HG02943 (cell line): ENCODE data around the gene DDX31.

Source experiments
- ATAC-seq: cut with Tn5 transposase; IDR thresholded peaks from one replicate; pipeline ENCODE4 v1.9.1; 2021; ENCODE audit warnings: mild to moderate bottlenecking, low read depth, moderate library complexity; ENCODE audit not compliant: unreplicated experiment

The DDX31 gene

DNA sequence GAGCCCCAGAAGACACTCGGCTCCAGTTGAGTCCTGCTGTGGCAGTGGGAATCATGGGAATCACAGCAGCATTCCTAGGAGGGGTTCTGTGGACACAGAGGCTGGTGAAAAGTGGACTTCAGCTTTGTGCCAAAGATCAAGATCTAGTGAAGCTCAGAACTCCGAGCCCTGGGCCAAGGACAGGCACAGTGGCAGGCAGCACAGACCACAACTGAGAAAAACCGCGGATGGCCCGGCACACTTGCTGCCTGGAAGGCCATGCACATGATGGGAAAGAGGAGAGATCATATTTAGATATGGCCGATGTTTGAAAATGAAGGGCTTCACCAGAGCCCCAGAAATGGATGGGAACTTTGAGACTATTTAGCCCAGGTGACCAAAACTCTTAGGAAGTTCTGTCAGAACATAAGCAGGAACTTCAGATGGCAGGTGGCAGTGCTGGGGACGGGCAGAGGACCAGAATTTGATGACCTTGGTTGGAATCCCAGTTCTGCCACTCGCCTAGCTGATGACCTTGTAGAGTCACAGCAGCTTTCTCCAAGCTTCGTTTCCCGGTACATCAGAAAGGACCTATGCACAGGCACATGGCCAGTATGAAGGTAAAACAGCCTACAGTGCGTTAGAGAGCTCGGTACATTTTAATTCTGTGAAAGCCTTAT lies 69.3 kb downstream of the DDX31 start:
- ATAC-seq = no peak

DNA sequence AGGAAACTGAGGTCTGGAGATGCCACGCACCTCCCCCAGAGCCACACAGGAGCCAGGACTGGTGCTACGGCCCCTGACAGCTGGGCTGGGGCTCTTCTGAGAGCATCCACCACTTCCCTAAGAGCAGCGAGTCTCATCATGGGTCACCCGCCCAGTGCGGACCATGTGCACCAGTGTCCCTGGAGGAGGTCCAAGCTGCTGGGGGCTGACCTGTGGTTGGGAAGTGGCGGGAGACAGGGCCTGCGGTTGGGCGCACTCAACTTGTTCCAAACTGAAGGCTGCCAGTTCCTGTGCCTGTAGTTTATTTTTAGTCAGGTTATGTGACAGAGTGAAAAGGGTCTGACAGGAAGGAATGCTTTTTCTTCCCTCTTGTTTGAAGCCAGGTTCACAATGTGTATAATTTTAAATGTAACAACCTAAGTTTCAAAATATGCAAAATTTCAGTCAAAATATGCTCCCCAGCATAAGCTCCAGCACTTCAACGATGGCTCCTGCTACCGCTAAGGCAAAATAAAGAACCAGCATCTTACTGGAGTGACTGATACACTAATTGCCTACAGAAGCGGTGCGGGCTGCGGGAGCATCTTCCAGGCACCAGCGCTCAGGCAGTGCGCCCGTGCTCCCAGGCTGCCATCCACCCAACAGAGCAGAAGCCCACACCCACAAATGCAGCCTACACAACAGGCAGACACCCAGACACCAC lies 72.6 kb downstream of the DDX31 start:
- no peak for ATAC-seq

DNA sequence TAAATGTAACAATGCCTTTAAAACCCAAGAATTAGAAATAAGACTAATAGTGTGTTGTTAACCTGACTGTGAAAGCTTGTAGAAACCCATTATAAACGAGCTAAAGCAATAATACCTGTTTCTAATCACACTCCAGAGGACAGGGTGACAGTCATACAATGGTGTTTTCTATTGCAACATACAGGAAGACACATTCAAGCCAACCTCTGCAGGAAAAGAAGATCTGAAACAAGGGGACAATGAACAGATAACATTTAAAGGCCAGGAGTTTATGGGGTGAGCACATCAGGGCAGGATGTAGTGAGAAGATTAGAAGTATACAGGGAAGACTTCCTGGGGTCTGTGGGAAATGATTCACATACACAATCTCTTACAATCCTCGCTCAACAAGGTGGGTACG lies 73.6 kb downstream of the DDX31 start:
- no peak for ATAC-seq

DNA sequence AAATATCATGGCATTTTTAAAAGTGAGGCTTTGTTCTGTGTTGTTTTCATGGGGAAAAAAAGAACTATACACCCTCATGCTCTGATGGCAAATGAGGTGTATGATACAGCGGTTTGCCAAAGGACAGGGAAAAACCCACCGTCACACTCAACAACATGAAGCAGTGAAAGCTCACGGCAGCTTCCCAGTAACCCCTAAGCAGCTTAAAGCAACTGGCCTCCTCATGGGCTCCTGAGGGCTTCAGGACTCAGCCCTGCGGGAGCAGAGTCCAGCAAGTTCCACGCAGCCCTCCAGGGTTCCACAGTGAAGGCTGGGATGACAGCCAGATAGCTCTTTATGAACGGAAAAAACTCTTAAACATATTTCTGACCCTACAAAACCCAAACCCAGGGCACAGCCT lies 74.5 kb downstream of the DDX31 start:
- no peak for ATAC-seq

DNA sequence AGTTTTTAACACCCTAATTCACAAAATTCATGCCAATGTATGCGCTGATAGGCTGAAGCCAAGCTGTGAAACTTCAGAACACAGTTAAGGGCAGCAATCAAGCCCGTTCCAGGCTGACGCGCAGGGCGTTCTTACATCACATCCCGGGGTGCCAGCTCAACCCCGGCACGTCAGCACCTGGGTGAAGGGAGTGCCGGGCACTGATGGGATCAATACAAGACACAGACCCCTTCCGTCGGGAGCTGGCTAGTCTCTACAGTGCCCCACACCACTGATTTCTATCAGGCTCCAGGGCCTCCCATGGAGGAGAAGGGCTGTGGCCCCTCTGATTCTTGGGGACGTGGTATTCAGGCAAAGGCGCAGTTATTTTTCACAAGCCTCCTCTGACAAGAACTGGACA lies 75.4 kb downstream of the DDX31 start:
- ATAC-seq = no peak

DNA sequence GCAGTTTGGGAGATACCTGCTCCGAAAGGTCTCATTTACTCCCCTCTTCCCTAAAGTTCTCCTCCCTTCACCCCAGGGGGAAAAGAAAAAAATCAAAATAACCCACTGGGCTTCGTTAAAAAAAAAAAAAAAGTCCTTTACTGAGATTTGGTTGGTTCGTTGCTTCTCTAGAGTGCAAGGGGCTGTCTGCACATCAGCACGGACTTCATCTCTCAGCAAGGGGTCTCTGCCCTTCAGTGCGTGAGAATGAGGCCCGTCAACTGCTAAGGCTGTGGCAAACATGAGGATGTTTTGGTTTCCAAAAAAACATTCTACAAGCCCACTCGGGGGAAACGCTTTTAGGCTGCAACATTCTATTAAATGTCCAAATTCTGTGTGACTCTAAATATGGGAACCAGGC lies 77.3 kb downstream of the DDX31 start:
- no peak for ATAC-seq

DNA sequence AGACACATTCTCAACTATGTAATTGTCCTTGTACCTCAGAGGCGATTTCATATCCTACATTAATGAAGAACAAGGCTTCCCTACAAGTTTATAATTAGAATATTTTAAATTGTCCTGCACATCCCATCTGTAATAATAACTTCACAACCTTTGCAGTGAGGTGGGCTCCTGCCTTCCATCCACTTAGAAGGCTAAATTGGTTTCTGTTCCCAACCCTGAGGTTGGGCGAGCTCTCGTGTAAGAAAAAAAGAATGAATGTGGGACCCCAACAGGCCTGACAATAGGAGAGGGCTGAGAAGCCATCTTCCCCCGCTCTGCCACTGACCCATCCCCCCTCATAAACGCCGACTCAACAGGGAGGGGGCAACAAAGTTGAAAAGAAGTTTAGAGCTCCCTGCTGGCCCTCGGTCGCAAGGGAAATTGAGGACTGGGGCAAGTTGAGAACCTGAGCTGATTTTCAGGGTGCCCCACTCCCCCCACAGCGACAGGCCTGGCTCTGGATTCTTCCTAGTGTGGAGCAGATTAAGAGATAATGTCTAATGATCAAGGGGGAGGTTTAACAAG lies 78.0 kb downstream of the DDX31 start:
- ATAC-seq = no peak

DNA sequence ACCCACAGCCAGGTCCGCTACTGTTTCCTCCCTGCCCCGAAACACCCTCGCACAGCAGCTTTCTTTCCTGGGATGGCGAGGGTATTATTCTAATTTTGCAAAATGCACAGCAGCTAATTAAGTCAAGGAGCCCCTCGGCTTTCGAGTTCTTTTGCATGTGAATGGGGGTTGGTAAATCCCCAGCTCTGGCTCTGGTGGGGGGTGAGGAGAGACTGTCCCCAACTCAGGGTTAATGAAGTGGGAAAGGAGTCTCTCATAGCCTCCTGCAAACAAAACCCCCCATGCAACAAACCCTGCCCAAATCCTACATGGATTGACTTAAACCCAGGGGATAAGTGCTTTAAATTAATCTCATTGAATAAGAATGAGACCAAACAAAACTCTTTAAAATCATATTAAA lies 78.5 kb downstream of the DDX31 start:
- no peak for ATAC-seq

DNA sequence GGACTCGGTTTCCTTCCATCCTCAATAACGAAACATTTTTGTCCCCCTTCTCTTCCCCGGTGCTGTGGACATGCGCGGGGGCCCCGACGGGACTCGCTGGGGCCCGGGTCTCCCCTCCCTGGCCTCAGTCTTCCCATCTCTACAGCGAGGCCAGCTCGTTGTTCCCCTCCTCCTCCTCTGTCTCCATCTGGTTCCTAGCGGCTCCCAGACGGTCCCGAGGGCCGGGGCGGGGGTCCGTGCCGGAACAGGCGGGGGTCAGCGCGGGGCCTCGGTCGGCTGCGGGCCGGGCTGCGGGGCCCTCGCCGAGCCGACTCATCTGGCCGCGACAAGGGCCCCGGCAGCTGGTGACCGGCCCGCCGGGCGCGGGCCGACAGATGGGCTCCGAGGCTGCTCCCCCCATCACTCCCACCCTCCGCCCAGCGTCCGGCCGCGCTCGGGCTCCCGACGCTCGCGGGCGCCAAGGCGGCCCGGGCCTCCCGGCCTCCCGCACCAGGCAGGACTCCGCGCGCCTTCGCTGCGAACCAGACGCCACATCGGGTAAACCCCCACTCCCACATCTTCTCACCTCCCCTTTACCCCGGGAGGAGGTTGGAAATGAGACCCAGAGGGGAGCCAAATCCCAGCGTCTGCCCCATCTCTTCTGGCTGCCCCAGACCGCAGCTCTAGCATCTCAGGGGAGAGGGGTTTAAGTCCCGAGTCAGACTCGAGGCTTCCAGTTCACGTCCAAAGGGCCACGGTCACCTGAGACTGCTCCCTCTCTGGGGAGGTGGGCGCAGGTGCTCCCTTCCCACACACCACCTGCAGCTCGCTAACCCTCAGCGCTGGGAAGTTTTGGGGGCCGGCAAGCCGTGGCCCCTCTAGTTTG lies 79.2 kb downstream of the DDX31 start:
- ATAC-seq = no peak

DNA sequence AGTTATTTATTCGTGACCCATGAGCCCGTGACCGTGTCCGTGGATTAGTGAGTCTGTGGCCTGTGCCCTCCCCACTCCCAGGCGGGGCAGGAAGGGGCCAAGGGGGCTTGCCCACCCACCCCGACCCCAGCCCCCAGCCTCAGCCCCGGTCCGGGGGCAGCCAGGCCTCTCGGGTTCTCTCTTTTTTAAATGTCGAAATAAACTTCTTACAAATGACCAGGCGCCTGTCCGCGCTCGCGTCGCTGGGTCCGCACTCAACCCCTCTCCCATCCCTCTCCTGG lies 79.8 kb downstream of the DDX31 start:
- ATAC-seq = no peak

DNA sequence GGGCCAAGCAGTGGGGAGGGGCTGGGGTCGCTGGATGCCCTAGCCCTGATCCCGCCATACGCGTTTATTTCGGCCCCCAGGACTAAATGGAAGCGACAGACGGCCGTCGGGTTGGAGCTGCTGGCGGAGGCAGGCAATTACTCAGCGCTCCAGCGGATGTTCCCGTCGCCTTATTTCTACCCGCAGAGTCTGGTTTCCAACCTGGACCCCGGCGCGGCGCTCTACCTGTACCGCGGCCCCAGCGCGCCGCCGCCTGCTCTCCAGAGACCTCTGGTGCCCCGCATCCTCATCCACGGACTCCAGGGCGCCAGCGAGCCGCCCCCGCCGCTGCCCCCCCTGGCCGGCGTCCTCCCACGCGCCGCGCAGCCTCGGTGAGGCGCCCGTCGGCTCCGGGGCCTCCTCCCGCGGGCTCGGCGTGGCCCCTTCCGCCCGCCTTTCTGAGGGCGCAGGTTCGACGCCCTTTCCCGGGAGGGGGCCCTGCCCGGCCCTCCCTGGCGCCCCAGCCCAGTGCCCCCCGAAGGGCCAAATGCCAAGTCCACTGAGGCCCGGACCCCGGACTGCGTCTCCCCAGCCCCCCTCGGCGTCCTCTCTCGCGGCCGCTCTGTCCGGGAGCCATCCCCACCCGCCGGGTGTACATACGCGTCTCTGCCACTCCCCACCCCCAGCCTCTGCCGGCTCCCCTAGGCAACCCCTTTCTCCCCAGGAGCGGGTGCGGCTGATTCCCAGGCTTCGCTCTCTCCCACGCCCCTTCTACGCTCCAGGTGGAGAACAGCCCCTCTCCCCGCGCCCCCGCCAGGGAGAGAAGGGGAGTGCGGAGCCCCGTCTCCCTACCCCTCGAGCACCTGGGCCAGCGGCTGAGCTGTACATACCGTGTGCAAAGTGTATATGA lies 80.4 kb downstream of the DDX31 start:
- ATAC-seq = no peak

DNA sequence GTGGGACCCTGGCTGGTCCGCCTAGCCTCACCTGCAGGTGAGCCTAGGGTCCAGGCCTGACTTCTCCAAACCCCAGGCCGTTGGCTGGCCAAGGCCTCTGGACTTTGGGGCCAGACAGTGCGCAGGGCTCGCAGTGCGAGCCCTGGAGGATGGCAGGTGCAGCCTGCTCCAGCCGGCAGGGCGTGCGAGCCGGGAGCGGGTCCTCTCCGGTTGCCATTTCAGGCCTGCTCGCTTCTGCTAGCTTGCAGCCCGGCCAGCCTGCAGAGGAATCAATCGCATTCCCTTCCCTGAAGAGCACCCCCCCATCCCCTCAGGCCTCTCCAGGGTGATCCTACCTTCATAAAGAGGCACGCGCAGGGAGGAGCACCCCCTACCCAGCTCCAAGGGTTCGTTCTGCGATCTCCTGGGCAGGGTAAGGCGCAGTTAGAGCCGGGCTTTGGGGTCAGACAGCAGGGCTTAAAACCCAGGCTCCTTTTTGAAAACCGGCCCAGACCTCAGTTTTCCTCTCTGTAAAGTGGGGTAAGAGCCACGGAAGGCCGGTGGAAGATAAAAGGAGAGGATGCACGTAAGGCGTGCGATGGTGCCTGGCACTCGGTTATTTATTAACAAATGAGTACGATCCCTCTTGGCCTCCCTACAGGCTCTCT lies 81.2 kb downstream of the DDX31 start:
- ATAC-seq = no peak

DNA sequence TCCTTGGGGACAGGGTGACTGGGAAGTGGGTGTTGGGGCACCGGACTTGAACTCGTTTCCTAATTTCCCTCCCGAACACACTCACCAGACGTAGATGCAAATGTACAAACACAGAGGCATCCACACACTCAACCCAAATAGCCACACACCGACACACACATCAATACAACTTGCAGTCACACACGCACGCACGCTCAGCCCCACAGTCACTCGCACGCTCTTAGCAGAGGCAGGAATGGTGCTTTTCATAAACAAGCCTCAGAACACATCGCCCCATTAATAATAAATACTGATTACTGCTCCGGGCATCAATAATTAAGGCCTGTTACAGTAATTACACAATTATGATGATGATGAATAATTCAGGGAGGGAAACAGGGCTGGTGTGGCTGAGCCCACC lies 81.7 kb downstream of the DDX31 start:
- no peak for ATAC-seq

DNA sequence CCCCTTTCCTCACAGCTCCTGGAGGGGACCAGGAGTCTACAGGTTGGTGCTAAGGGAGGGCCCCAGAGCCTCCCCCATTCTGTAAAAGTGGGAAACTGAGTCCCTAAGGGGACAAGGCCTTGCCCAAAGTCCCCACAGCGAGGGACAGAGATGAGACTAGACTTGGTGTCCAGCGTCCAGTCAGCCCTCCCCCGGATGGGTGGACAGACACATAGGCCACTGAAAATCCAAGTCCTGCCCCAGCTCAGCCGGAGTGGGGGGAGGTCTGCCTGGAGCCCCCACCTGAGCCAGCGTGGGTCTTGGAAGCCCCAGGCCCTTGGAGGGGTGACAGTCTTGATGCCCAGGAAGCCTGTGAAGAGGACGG lies 82.2 kb downstream of the DDX31 start:
- no peak for ATAC-seq

DNA sequence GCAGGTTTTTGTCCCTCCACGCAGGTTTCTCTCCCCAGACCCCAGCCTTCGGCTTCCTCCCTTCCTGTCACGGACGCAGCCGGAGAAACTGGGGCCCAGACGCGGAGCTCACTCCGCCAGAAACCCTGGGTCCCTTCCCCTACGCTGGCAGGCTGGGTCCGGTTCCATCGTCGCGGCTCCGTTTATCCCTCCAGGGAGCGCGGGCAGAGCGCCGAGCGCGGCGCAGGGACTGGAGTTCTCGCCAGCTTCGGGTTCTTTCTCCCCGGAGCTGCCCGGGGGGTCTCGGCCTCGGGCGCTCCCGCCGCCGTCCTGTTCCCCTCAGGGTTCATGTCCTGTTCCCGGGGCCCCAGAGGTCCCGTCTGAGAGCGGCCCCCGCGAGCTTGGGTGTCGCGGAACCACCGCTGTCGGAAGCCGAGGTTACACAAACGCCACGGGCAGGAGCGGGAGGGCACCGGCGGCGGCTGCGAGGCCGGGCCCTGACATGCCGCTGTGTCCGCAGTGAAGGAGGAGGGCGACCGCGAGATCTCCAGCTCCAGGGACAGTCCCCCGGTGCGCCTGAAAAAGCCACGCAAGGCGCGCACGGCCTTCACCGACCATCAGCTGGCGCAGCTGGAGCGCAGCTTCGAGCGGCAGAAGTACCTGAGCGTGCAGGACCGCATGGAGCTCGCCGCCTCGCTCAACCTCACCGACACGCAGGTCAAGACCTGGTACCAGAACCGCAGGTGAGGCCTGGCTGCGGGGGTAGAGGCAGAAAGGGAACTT lies 82.8 kb downstream of the DDX31 start:
- ATAC-seq = no peak

DNA sequence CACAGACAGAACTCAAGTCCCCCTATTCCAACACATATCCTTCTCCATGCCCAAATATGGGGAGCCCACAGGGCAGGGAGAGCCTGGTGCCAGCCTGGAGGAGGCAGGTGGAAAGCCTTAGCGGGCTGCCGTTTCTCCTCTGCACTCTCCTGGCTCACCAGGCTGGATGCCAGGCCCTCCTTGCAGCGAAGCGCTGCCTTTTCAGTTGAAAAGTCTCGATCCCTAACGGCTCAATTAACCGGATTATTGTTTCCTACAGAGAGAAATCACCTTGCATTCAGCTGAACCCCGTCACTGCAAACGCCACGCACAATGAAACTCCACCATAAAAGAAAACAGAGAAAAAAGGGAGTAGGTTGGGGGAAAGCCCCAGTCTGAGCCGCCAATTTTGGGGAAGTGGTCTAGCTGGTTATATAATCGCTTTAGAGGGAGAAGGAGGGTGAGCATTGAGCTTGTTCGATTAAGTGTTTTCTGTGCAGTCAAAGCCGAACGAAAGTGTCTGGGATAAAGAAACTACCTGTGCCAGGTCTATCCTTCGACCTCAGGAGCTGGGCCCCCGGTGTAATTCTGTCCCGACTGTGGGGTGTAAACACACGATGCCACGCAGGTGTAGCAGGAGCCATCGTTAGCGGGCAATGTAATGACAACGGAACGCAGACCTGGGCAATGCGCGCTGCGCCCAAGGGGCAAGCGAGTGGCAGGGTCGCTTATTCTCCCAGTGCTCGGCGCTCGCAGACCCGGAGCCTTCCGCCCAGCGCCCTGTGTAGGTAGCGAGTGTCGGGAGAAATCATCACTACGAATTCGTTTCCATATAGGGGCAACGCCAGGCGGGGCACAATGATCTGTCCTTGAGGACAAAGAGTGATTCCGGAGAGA lies 83.6 kb downstream of the DDX31 start:
- ATAC-seq = no peak

DNA sequence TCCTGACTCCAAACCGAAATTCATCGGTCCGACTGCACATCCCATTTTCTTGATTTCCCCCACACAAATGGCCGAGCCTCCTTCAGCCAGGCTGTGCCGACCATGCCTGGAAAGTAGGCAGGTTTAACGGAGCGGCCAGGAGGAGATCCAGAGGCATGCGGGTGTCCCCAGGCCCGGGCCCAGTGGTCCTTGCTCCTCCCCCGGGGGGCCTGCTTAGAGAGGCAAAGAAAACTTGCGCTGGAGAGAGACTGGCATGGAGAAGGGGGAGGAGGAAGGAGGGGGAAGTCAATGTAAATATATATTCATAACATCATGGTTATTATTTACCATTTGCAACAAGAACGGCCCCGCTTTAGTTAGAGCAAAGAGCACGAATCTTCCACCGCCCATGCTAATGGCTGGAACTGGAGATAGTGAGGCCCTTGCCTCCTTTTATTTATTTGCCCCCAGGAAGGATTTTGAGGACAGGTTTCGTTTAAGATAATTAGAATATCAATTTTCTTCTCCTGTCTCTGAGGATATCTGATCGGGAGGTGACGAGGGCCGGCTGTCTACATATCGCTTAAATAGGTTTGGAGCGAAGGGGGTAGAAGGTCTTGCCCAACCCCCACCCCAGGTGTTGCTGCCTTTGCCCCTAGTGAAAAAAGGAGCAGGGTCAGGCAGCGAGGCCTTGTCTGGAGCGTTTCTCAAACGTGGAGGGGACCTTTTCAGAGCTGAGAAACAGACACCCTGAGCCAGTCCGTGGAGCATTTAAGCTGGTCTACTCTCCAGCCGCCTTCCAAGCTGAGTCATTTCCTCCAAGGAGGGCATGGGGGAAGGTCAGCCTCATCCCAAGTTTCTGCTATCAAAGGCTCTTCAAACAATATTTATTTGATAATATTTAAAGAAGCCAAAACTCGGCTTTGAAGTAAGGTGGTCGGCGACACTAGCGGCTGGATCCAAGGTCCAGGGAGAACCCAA lies 84.9 kb downstream of the DDX31 start:
- ATAC-seq = no peak
